ENCODE data around the gene LYPD6B.

The LYPD6B gene

DNA sequence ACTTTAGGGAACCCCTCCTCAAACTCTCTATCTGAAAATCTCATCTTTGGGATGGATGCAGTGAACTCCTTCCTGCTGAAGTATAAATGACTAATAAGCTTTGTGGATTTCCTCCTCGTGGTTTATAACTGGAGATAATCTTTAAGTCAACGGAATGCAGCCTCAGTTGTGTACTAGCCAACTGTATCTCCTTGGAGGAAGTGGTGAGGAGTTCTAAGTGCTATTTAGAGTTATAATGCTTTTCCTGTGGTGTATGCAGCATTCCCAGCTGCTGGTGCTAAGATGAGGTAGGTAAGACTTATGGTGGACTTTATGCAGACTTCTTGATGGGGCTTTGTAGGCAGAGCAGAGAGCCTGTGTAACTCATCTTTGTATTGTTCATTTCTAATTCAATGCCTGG lies 90.9 kb downstream of the LYPD6B start:
- FAIRE-seq, result no peak

DNA sequence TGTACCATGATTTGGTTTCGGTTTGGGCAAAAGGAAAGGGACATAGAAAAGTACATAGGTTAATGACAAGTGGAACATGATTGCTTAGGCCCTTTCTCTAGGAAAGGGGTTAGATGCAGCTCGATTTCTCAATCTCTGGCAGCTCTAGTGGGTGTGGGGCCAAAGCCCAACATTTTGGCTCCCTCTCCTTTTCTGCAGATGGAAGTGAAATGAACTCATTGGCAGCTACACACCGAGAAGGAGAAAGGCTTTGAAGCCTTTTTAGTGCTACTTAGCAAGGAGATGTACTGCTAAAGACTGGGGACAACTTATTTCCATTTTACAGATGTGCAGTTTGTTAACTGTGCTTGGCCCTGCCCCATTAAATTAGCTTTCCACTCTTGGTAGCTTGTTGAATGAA lies 93.8 kb downstream of the LYPD6B start:
- no peak for FAIRE-seq

DNA sequence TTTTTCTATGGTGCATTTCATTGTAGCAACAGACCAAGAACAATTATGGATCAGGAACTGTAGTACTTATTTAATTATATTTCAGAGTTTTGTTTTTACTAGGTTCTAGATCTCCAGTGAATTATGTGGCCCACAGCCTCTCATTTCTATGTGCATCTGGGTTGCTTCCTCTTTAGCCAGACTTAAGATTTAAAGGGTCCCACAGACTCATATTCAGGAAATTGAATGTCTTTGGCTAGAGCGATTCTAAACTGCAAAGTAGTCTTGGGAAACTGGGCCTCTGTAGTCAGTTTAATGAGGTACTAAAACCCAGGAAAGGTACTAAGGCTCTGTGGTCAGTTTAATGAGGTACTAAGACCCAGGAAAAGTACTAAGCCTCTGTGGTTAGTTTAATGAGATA lies 94.4 kb downstream of the LYPD6B start:
- no peak for FAIRE-seq

DNA sequence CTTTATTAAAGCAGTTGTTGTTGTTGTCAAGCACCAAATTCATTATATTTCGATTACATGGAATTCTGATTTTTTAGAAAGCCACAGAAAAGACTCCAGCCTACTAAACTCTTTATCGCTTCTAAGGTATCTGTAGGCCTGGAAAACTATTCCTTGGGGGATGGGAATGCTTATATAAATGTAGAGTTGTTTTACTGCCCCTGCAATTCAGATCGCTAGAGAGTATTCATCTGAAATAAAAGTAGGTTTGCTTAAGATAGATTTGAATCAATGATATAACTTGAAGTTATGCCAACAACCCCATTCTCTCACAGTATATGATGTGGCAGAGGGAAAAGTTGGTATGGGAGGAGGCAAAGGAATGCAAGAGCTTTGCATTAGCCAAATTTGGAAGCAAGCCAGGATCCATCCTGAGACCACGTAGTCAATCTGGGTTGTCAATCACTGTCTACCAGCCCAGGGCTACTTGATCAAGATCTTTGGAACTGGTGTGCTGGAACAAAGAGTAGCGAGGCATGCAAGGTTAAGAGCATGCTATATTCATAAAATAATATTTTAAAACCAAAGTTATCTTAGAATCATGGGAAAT lies 95.9 kb downstream of the LYPD6B start:
- no peak for FAIRE-seq

DNA sequence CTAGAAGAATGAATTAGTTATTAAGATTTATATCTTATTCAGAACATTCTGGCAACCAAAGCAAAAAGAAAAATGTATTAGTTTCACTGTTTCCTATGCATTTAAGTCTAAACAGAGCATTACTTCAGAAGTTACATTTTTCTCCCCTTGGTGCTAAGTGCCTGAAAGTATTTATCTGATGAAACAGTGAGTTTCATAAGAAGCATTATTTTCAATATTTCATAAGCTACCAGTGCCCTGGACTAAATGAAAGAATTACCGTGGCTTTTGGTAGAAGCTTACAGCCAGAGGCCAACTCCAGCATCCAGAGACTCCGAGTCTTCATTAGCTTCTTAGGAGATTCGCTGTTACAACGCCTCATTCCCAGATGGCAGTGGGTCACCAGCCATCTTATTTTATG lies 97.6 kb downstream of the LYPD6B start:
- no peak for FAIRE-seq

DNA sequence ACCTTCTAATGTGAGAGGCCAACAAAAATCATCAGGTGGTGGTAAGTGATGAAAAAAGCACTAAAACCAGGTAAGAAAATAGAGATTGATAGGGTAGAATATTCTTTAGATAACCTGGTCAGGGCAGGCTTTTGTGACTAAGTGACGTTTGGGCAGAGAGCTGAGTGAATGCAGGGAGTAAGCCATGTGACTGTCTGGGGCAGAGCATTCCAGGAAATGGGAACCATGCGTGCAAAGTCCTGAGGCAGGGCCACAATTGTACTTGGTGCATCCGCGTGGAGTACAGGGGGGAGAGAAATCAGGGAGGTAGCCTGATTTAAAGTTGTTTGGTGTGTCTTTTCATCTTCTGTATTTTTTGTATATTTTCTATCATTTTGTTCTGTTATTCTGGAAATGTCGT lies 102.5 kb downstream of the LYPD6B start:
- no peak for FAIRE-seq

DNA sequence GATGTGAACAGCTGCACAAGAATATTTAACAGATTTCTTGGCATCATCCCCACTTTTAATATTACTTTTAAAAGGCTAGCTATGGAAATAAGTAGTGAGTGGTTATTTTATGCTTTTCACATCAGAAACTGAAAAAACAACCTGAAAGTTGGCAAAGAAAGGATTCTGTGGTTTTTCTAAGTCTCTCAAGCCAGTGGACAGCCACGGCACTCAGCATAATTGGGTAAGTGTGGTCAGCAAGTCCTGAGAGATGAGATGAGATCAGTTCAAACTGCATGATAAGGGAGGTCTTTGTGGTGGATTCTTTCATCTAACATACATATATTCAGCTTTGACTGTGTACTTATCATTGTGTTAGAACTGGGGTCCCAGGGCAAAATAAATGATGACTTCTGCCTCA lies 105.2 kb downstream of the LYPD6B start:
- FAIRE-seq, result no peak

DNA sequence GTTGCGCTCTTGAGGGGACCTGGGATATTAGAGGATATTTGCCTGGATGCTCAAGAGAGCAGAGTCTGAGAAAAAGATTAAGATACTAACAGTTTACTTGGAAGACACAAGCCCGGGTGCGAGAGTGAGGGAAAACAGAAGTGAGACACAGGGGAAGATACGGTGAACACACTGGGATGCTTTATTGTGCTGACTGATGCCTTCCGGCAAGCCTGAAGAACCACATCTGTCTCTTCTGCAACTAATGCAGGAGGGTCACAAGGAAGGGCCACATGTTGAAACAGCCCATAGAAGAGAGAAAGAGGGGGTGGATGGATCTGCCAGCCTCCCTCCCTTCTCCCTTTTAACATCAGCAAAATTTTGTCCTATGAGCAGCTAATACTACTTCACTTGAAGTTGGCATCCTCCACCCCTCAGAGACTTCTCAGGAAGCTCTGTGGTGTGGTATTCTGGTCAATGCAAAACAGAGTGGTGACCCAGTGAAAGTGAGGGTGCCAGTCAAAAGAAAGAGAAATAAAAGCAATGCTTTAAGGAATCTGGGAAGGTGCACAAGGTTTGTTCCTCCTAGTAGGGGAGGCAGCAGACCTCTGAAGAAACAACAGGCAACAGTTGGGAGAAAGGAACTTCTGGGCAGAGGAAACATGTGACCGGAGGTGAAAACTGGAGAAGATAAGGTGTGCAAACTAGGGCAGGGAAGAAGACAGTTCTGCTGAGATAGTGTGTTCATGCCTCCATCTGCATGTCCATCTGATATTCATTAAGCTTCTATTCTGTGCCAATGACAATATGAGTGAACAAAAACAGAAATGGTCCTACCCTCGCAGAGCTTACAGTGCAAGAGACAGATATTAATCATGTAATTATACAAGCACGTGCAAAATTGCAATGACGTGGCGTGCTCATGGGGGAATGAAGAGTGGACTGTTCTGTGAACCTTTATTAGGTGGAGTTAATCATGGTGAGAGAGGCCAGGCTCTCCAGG lies 107.1 kb downstream of the LYPD6B start:
- FAIRE-seq, result no peak

DNA sequence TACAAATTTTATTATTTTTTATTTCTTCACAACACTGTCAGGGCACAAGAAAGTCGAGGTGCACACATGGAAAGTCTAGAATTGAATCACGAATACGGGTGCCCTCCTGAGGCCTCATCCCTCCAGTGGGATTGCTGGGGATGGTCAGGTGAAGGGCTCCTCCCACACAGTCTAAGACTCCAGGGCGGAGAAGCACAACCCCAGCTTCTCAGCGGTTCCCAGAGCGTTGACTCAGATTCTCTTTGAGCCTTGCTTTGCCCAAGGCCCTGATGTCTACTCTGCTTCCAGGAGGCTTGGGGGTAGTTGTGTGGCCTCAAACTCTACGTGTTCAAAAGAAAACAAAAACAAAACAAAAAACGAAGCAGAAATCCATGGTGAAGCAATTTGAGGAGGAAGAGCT lies 108.4 kb downstream of the LYPD6B start:
- no peak for FAIRE-seq

- no peak for FAIRE-seq
These were observed 109.9 kb downstream of the LYPD6B start for GRCh38 chr2:149148194-149149006.

GRCh38 chr2:149149007-149149297 lies 110.5 kb downstream of the LYPD6B start:
- FAIRE-seq, result no peak

DNA sequence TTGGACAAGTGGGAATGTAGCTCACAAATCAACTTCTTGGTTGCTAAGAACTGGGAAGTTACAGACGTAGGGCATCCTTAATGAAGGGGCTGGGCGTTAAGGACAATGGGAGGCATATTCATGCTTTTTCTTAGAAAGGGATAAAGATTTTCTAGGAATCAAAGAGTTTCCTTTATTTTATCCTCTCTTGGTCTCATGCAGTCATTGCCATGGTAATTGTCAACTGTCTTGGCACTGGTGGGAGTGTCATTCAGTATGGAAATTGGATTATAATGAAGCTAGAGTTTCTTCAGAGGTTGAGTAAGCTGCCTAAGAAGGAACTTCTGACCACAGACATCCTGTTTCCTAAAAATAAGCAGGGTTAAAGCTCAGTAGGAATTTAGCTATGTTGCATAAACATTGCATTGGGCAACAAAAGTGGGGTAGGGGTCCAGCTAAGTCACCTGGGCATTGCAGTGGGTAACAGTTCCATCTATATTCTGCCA lies 114.0 kb downstream of the LYPD6B start:
- FAIRE-seq, result no peak

DNA sequence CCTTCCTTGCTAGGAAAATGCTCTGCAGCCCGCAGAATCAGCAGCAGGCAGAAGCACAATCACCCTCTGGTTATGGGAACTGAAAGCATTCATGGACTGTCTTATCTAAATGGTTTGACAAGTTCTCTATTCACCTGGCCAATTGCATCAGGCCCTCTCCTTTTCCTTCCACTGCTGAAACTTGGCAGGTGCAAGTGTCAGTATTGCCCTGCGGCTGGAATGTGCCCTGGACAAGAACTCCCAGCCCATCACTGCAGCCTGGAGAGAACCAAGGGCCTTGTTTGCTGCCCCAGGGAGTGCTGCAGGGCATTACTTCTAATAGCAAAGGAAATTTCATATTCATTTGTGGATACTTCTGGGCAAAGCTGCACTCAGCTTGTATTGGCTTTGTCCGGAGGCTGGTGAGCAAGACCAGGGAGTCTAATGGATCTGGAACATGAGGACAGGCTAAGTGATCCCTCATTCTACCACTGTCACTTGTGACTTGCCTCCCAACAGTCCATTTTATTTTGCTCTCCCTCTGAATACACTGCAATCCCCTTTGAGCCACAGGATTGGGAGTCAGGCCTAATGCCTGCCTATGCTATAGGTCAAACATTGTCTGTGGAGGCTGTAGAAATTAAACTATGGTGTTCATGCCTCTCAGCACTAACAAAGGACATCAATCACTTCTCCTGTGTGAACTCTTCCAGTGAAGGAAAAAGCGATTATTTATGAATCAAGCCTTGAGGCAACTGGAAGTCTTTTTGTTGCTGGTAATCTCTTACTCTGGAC lies 116.9 kb downstream of the LYPD6B start:
- no peak for FAIRE-seq

- no peak for FAIRE-seq
These were observed 117.5 kb downstream of the LYPD6B start for GRCh38 chr2:149155988-149156387.

DNA sequence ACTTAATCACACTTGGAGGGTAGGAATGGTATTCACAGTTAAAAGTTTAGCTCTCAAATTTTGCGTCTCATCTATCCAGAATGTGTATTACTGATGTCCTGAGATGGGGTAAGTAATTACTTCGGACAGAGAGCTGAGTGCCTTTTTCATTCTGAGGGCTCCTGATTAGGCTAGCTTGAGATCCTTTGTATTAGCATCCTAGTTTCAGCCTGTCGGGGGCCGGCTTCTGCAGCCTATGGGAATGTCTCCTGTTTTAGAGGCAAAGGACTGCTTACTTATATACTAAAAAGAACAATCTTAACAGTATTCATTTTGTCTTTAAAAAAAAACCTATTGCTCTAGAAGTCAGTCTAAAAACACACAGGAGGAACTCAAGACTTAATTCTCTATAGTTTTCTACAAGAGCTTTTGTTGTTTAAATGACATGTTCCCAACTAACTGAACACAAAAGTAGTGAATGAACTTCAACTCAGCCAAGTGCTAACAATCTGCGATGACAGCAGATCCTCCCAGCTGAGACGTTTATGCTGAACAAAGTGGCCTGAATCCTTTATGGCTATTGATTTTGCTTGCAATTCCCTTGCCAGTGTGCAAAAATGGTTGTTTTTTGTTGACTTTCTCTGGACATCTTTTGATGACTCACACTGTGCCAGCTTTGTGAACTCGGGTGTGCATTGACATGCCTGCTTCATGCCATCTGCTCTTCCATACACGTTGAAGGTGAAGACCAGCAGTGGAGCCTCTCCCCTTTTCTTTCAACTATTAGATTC lies 118.7 kb downstream of the LYPD6B start:
- no peak for FAIRE-seq

DNA sequence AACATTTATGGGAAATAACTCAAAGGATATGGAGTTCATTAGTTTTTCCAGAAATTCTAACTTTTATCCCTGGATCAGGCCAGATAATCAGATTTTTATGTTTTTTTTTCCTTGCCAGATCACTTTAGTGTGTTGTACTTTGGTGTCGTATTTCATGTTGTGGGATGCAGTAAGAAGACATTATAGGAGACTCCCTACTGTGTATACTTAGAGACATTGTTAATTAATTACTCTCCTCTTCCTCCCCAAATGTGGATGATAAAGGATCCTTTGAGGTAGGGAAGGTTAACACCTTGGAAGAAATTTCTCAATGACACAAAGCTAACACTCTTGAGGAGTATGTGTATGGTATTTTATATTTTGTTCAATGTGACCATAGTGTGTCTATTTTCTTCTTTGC lies 120.5 kb downstream of the LYPD6B start:
- no peak for FAIRE-seq

DNA sequence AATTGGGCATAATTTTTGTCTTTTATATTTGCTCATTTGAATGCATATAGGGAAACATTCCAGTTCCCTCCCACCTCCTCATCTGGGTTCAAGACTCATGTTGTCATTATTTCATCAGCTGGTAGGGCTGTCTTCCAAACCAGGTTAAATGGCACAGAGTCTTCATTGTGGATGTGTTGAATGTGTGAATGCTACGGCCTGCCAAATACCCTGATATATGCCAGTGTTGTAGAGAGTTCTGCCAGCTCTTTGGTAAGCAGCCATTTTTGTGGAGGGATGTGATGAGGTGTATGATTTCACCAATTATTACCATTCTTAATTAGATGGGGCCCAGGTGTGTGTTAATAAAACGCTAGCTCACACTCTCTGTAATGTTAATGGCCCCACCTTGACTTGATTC lies 121.7 kb downstream of the LYPD6B start:
- no peak for FAIRE-seq

DNA sequence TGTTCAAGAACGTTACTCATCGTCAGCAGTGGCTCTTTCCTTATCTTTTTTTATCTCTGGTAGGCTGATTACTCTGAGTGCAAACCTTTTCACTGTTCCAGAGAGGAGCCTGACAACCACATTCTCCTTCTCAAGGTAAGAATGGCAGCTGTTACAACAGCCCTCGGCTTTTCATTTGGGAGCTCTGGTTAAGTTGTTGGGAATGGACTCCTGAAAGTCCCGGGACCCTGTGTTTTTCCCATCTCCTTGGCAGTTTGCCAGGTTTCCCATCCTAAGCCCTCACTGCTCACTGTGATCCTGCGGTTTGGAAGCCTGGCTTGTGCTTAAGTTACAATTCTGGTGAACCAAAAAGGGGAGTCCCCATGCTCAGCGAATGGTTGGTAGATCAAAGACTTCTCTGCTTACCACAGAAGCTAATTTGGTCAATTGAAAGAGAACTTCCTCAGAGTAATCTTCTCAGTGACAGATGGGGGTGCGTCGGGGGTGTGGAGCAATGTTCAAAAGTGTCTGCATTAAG lies 122.3 kb downstream of the LYPD6B start:
- no peak for FAIRE-seq

DNA sequence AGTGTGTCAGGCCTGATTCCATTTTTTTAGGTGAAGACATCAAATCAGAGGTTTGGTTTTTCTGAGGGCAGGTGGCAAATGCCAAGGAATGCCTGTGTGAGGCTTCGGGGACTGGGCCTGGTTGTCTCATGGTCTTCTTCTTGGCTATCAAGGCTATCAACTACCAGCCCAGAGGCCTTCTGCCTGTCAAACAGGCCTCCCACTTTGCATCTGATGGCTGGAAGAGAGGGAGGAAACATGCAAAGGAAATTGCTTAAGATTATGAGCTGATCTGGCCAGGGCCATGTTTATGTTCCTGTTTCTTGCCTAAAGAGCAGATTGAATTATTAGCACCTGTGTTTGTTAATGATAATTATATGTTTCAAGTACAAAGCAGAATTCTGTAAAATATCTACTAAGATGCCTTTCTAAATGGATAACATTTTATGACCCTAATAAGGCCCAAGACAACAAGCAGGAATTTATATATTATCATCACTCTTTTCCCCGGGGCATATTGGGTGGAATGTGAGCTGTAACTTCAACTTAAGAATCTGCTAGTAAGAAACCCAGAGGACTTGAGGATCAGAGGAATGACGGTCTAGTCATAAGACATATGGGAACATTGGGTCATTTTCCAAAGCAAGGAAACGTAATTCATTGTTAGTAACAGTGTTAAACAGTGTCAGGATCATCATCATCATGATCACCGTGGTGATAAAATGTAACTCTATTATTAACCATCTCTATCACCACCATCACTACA lies 123.2 kb downstream of the LYPD6B start:
- no peak for FAIRE-seq

DNA sequence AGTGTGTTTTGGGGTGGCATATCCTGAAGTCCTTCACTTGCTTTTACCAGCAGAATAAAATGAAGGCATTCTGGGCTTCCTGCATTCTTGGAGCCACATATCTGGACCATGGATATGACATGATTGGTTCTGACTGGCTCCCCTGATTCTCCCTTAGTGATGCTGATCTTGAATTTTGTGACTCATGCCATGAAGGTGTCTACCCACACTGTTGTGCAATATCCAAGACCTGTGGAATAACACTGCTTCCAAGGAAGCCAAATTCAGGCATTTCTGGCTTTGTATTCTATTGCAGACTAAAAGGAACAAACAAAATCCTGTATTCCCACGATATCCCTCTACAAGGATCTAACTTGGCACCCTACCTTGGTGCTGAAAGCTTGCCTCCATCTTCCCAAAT lies 125.8 kb downstream of the LYPD6B start:
- no peak for FAIRE-seq

DNA sequence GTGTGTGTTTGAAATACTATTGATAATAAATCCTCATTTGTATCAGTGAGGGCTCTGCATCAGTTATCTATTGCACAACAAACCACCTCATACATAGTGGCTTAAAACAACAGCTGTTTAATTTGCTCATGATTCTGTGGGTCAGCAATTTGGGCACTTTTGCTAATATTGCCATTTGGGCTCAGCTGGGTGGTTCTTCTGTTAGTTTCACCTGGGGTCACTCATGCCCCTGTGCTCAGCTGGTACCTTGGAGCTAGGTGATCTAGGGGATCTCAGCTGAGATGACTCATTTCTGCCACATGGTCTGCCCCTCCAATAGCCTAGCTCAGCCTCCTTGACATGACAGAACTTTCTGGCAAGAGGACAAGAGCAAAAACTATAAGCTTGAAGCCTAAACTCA lies 126.3 kb downstream of the LYPD6B start:
- FAIRE-seq, result no peak
